GM21360 (cell line): ENCODE data around the gene FARP2.
"Not testable (repeated sequence)": the region's sequence is repeated elsewhere in the genome, so short reads cannot be mapped to it uniquely, and the experiment has no call there.

Experiments used
- ATAC-seq: cut with Tn5 transposase; IDR thresholded peaks from one replicate; pipeline ENCODE4 v1.9.1; 2021; ENCODE audit warnings: mild to moderate bottlenecking, moderate library complexity; ENCODE audit not compliant: unreplicated experiment

Gene FARP2

DNA sequence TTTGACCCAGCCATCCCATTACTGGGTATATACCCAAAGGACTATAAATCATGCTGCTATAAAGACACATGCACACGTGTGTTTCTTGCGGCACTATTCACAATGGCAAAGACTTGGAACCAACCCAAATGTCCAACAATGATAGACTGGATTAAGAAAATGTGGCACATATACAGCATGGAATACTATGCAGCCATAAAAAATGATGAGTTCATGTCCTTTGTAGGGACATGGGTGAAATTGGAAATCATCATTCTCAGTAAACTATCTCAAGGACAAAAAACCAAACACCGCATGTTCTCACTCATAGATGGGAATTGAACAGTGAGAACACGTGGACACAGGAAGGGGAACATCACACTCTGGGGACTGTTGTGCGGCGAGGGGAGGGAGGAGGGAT lies 40.7 kb downstream of the FARP2 start:
- not testable (repeated sequence) for ATAC-seq

DNA sequence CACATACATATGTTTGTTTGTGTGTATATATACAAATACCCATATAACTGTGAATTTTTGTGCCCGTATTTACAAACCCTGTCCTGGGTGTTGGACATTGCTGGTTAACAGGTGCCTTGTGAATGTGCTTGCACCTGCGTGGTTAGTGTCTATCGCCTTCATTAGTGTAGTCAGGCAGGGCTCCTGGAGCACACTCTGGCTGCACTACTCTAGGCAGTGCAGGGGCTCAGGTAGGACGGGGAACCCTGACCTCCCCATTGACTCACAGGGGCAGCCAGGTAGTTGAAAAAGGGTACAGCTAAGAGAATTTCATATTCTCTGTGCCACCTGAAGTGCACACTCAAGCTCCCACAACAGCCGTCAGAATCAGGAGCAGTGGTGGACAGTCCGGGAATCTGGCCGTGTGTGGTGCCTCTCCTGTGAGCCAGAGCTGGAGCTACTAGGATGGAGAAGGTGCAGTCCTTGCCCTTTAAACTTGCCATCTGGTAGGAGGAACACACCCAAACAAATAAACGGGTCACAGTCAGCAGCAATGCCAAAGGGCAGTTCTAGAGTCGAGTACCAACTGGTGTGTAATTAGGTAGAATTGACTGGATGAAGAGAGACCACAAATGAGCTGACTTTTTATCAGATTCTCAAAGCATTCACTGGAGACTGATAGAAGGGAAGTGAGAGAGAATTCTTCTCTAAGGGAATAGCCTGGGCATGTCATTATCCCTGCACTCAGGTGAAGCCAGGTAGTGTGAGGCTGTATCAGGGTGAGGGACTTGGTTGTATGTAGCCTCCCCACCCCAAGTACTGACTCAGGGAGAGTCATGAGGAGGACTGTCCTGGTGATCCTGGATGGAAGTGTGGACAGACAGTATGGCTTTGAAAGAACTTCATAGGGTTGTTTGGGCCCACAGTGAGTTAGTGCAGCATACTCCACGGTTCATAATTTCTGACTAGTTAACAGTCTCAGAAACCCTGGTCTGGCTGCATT lies 44.1 kb downstream of the FARP2 start:
- ATAC-seq: no peak

GRCh38 chr2:241408849-241409248 lies 52.8 kb downstream of the FARP2 start:
- no peak for ATAC-seq

- no peak for ATAC-seq
These were observed 54.7 kb downstream of the FARP2 start for GRCh38 chr2:241410739-241411176.

GRCh38 chr2:241412144-241412543 lies 56.1 kb downstream of the FARP2 start:
- ATAC-seq: no peak

DNA sequence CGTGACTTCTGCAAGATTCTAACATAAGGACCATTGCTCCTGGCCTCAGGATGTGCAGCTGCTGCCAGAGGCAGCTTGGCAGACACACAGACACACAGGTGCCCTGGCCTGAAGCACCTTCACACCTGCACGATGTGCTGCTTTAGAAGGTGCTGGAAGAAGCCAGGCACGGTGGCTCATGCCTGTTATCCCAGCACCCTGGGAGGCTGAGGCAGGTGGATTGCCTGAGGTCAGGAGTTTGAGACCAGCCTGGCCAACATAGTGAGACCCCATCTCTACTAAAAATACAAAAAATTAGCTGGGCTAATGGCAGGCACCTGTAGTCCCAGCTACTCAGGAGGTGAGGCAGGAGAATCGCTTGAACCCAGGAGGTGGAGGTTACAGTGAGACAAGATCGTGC lies 57.4 kb downstream of the FARP2 start:
- ATAC-seq: not testable (repeated sequence)

- ATAC-seq: no peak
These were observed 58.0 kb downstream of the FARP2 start for GRCh38 chr2:241413929-241414580.

- ATAC-seq: no peak
These were observed 59.1 kb downstream of the FARP2 start for GRCh38 chr2:241415196-241415595.

DNA sequence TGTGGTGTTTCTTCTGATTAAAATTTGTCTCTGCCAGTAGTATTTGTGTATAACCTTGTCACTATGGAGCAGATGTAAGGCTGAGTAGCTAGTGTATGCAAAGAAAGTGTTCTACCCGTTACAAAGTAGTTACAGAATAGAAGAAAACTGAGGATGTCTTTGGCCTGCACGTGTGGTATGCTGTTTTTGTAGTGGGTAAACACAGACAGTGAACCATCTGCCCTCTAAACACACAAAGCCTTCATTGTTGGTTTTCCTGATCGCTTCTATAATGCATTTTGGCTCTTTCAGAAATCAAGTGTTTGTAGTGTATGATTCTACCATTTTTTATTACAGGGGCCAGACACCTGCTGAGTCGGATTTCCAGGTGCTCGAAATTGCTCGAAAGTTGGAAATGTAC lies 61.5 kb downstream of the FARP2 start:
- ATAC-seq: no peak

GRCh38 chr2:241421330-241421729 lies 65.2 kb downstream of the FARP2 start:
- ATAC-seq: no peak

GRCh38 chr2:241421942-241422341 lies 65.9 kb downstream of the FARP2 start:
- ATAC-seq: not testable (repeated sequence)

DNA sequence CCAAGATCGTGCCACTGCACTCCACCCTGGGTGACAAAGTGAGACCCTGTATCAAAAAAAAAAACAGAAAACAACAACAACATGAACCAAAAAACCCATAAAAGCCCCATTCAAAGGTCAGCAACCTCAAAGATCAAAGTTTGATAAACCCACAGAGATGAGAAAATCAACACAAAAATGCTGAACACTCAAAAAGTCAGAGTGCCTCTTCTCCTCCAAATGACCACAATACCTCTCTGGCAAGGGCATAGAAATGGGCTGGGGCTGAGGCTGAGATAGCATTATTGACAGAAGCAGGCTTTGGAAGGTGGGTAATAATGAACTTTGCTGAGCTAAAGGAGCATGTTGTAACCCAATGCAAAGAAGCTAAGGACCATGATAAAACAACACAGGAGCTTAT lies 66.3 kb downstream of the FARP2 start:
- no peak for ATAC-seq

- not testable (repeated sequence) for ATAC-seq
These were observed 67.4 kb downstream of the FARP2 start for GRCh38 chr2:241423489-241423888.

DNA sequence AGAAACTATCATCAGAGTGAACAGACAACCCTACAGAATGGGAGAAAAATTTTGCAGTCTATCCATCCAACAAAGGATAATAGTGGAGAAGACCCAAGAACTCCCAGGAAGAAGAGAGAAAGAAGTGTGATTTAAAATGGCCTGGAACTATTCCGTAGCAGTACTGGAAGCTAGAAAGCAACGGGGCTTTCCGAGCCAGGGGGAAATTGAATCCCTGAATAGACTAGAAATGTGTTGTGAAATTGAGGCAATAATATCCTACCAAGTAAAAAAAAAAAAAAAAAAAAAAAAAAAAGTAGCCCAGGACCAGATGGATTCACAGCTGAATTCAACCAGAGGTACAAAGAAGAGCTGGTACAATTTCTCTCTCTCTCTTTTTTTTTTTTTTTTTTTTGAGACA lies 69.3 kb downstream of the FARP2 start:
- no peak for ATAC-seq

DNA sequence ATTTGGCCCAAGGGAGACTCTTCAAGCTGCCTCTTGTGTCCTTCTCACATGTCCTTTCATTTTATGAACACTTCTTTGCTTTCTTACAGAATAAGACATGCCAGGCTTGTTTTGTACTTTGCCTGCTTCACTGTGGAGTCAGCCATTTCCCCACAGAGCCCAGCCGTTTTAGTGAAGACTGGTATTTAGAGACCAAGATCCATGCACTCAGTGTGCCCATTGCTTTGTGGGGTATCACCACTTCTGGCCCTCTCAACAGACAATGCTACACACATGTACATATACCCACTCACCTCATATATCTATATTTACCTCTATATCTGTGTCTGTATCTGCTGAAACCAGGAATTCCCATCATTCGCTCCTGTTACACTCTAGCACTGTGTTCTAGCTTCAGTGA lies 74.1 kb downstream of the FARP2 start:
- no peak for ATAC-seq

DNA sequence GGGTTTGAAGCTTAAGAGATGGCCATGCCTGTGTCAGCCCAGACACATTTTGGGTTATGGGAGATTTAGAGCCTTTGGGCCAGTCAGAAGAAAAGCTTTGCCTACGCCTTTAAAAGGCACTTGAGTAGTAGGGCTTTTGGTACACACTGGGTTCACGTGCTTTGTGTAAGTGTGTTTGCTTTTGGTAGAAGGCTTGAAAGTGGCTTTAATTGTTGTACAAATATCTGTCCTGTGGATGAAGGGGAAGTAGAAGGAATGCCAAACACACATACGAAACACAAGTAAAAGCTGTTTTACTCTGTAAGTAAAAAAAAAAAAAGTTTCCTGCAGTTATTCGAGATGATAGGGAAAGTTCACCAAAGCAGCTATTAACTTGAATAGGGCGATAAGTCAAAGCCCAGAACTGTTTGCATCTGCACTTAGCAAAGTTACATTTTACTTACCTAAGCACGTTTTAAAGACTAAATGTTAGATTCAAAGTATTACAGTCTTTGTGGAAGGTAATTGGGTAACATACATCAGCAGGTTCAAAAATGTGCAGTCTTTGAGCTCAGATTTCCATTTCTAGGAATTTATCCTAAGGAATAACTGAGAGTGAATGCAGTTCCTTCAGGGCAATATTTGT lies 76.9 kb downstream of the FARP2 start:
- no peak for ATAC-seq

- ATAC-seq: no peak
These were observed 81.1 kb downstream of the FARP2 start for GRCh38 chr2:241437179-241437578.

GRCh38 chr2:241441492-241441891 lies 85.4 kb downstream of the FARP2 start:
- no peak for ATAC-seq

DNA sequence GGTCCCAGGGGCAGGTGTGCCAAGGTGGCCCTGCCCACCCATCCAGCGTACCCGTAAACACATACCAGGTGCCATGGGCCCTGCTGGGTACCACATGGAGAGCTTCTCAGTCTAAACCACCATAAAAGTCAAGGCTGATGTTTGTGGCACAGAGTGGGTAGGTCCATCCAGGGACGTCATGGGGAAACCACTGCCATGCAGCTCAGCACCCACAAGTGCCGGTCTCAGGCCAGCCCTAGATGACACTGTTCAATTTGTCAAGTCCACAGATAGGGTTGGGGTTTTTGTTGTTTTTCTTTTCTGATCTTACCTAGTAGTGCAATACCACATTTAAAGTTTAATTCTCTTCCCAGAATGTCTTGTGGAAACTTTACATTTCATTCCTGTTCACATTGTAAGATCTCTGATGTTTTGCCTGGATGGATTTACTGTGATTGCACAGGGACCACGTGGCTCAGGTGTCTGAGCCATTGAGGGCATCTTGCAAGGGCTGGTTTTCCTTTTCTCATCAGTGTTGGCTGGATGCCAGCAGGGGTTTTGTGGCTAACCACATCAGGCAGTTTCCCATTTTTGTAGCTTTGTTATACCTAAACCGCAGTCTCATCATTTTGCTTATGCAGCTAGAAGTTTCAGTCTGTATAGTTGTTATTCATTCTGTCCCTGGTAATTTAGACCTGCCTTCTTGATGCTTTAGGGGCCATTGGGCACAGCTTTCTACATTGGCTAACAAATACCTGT lies 87.6 kb downstream of the FARP2 start:
- no peak for ATAC-seq

GRCh38 chr2:241445426-241445825 lies 89.3 kb downstream of the FARP2 start:
- ATAC-seq: no peak

DNA sequence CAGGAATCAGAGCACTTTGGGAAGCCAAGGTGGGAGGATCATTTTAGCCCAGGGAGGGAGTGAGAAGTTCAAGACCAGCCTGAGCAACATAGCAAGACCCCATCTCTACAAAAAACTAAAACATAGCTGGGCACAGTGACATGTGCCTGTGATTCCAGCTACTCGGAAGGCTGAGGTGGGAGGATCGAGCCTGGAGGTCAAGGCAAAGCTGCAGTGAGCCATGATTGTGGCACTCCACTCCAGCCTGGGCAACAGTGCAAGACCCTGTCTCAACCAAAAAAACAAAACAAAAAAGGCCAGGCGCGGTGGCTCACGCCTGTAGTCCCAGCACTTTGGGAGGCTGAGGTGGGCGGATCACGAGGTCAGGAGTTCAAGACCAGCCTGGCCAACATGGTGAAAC lies 94.0 kb downstream of the FARP2 start:
- not testable (repeated sequence) for ATAC-seq
